ENCODE measurements around the gene DDX42. TPM values are rescaled to one million over a fixed set of nuclear protein-coding genes. Genes with fewer than 3 reads are reported as not detected.

Gene DDX42
- total and polyA plus RNA-seq, 9 of the 15 experiments (the other 6 are each of a cell fraction or from before 2014, with no cell fraction given): 16.5 to 149 (median 87.6) TPM

DNA sequence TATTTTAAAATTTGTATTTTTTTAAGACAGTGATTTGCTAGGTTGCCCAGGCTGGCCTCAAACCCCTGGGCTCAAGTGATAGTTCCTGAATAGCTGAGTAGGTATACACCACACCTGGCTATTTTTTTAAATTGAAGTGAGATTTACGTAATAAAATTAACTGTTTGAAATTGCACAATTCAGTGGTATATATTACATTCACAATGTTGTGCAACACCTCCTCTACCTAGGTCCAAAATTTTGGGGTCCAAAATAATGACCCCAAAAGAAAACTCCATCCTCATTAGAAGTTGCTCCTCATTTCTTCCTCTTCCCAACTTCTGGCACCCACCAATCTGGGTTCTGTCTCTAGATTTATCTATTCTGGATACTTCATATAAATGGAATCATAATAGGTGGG is 71.5 kb downstream of the DDX42 start (continued):
- TF ChIP-seq, protein P1, sequence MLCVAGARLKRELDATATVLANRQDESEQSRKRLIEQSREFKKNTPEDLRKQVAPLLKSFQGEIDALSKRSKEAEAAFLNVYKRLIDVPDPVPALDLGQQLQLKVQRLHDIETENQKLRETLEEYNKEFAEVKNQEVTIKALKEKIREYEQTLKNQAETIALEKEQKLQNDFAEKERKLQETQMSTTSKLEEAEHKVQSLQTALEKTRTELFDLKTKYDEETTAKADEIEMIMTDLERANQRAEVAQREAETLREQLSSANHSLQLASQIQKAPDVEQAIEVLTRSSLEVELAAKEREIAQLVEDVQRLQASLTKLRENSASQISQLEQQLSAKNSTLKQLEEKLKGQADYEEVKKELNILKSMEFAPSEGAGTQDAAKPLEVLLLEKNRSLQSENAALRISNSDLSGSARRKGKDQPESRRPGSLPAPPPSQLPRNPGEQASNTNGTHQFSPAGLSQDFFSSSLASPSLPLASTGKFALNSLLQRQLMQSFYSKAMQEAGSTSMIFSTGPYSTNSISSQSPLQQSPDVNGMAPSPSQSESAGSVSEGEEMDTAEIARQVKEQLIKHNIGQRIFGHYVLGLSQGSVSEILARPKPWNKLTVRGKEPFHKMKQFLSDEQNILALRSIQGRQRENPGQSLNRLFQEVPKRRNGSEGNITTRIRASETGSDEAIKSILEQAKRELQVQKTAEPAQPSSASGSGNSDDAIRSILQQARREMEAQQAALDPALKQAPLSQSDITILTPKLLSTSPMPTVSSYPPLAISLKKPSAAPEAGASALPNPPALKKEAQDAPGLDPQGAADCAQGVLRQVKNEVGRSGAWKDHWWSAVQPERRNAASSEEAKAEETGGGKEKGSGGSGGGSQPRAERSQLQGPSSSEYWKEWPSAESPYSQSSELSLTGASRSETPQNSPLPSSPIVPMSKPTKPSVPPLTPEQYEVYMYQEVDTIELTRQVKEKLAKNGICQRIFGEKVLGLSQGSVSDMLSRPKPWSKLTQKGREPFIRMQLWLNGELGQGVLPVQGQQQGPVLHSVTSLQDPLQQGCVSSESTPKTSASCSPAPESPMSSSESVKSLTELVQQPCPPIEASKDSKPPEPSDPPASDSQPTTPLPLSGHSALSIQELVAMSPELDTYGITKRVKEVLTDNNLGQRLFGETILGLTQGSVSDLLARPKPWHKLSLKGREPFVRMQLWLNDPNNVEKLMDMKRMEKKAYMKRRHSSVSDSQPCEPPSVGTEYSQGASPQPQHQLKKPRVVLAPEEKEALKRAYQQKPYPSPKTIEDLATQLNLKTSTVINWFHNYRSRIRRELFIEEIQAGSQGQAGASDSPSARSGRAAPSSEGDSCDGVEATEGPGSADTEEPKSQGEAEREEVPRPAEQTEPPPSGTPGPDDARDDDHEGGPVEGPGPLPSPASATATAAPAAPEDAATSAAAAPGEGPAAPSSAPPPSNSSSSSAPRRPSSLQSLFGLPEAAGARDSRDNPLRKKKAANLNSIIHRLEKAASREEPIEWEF (CRISPR knock-in tag; IDR thresholded peaks at IDR 0.05): no peak
- no peak for TF ChIP-seq ZNF174 (CRISPR knock-in tag; IDR thresholded peaks at IDR 0.05)
- peak; percentile 84 for TF ChIP-seq CEBPB (tag; IDR thresholded peaks at IDR 0.05)
- no peak for TF ChIP-seq ERF (CRISPR knock-in tag; IDR thresholded peaks at IDR 0.05)
